PC-3 (cell line): ENCODE measurements around the gene TCOF1. TPM values are rescaled to one million over a fixed set of nuclear protein-coding genes. Genes with fewer than 3 reads are reported as not detected.

Experiments
- ATAC-seq: fragments of 200-7000 bp; cut with Tn5 transposase; 2 replicates; pipeline ENCODE4 v1.9.1; 2020; ENCODE audit warnings: mild to moderate bottlenecking, moderate library complexity
- BruUV-seq: library from RNA; stranded (reverse); fragments of 400-500 nt; replicated peaks from 2 replicates; lab custom pipeline; 2021; lab: Mats Ljungman, UMichigan
- CTCF ChIA-PET: fragments of 300-600 bp; sonication (Branson Sonifier 250); formaldehyde crosslinking; loops from one replicate; lab custom pipeline; 2022; ENCODE audit warnings: antibody characterized with exemption; lab: Charles Lee
- POLR2A ChIA-PET: fragments of 300-600 bp; sonication (Branson Sonifier 250); formaldehyde crosslinking; loops from one replicate; lab custom pipeline; 2022; ENCODE audit warnings: antibody characterized with exemption; ENCODE audit not compliant: unreplicated experiment; lab: Charles Lee
- DNase-seq: peaks from one replicate; pipeline ENCODE4 v3.0.0-alpha.2; 2015
- H2AFZ ChIP-seq: fragments of 300-600 bp; sonication (generic); 2 replicates; pipeline ENCODE4 v1.6.0; 2016; ENCODE audit warnings: antibody characterized with exemption, low read length
- H3F3A ChIP-seq: fragments of 300-600 bp; sonication (generic); one replicate; pipeline ENCODE4 v1.6.0; 2017; ENCODE audit warnings: antibody characterized with exemption, low read length, control low read depth, mild to moderate bottlenecking; ENCODE audit not compliant: unreplicated experiment
- H3K27ac ChIP-seq: fragments of 300-600 bp; sonication (generic); 2 replicates; pipeline ENCODE4 v1.5.1; 2016; ENCODE audit warnings: mild to moderate bottlenecking, low read length
- H3K27me3 ChIP-seq: fragments of 300-600 bp; sonication (generic); 2 replicates; pipeline ENCODE4 v1.6.1; 2016; ENCODE audit warnings: low read length, mixed read lengths
- H3K36me3 ChIP-seq: fragments of 300-600 bp; sonication (generic); 2 replicates; pipeline ENCODE4 v1.6.1; 2016; ENCODE audit warnings: low read depth, mixed run types, low read length, mixed read lengths
- H3K4me1 ChIP-seq: fragments of 300-600 bp; sonication (generic); 2 replicates; pipeline ENCODE4 v1.5.1; 2016; ENCODE audit warnings: low read length; ENCODE audit not compliant: insufficient read depth
- H3K4me2 ChIP-seq: fragments of 300-600 bp; sonication (generic); 2 replicates; pipeline ENCODE4 v1.6.0; 2016; ENCODE audit warnings: low read length
- H3K4me3 ChIP-seq: fragments of 300-600 bp; sonication (generic); 2 replicates; pipeline ENCODE4 v1.5.1; 2016; ENCODE audit warnings: mild to moderate bottlenecking, low read length, mixed read lengths
- H3K79me2 ChIP-seq: fragments of 300-600 bp; sonication (generic); 2 replicates; pipeline ENCODE4 v1.6.1; 2017; ENCODE audit warnings: low read length, mixed read lengths
- H3K9ac ChIP-seq: fragments of 300-600 bp; sonication (generic); 2 replicates; pipeline ENCODE4 v1.6.0; 2016; ENCODE audit warnings: mild to moderate bottlenecking, low read length
- H3K9me2 ChIP-seq: fragments of 300-600 bp; sonication (generic); replicated peaks from 2 replicates; pipeline ENCODE4 v1.6.1; 2016; ENCODE audit warnings: mixed run types, low read length, mixed read lengths
- H3K9me3 ChIP-seq: fragments of 300-600 bp; sonication (generic); 2 replicates; pipeline ENCODE4 v1.6.1; 2016; ENCODE audit warnings: low read length, mixed read lengths
- H4K20me1 ChIP-seq: fragments of 300-600 bp; sonication (generic); 2 replicates; pipeline ENCODE4 v1.6.1; 2016; ENCODE audit warnings: low read length, mixed read lengths
- EZH2 ChIP-seq: fragments of 300-600 bp; sonication (generic); IDR thresholded peaks from one replicate; pipeline ENCODE4 v1.6.1; 2017; ENCODE audit warnings: antibody characterized with exemption, mild to moderate bottlenecking, low read length; ENCODE audit not compliant: unreplicated experiment
- EZH2phosphoT487 ChIP-seq: fragments of 300-600 bp; sonication (generic); IDR thresholded peaks from 2 replicates; pipeline ENCODE4 v1.6.1; 2018; ENCODE audit warnings: mild to moderate bottlenecking, antibody characterized with exemption, low read length, borderline replicate concordance
- intact Hi-C: fragments of 100-400 bp; cut with micrococcal nuclease; formaldehyde crosslinking; loops from 2 replicates; pipeline ENCODE4 v1.9.0; 2023
- total RNA-seq: library from RNA; depleted of rRNA; stranded (reverse); fragments of >200 nt; gene quantifications from 2 replicates; pipeline ENCODE4 v1.2.3, GENCODE V29; 2014
- TF ChIP-seq, protein P1 (sequence below): fragments of 300-600 bp; sonication (generic); conservative IDR thresholded peaks from 2 replicates; pipeline ENCODE4 v1.5.1; 2017; ENCODE audit warnings: antibody characterized with exemption, low read depth, mild to moderate bottlenecking, low read length

The TCOF1 gene
- total RNA-seq, 1 experiment from 2014 or later: 113 TPM

DNA sequence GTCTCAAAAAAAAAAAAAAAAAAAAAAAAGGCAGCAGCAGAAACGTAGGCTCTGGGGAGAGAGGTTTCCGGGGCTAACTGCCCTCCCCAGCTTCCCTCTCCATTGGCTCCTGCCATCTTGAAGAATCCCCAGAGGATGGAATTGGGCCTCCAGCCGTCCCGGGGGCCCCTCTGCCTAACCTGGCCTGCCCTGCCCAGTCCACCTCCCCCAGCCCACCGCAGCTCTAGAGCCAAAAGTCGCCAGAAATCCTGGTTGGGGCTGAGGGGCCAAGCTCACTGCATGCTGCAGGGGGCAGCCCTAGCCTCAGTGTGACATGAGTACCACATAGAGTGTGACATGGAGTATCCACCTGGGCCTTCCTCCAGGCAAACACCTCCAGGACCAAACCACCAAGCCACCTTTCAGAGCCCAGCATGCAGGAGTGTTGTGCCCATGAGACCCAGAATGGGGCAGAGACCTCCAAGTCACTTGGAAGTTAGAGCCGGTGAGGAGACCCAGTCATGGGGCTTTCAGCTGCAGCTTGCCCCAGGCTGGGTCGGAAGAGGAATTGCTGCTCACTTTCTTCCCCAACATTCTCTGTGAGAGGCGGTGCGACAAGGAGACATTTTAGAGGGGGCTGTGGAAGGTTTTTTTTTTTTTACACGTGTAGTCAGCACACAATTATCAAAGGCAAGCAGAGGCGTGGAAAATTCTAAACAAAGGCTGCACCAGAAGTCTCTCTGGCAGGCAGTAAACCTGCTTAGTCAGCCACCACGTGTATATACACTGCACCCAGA, 37.6 kb downstream of the TCOF1 start:
- no peaks in the 10 kb centered on the region for H3K9me2 ChIP-seq
- ATAC-seq (no peak), DNase-seq (no peak)
- POLR2A ChIA-PET: no interaction called here
- no peak overlapping the region for H3K9ac ChIP-seq
- H3K27me3 ChIP-seq: no peaks in the 10 kb centered on the region
- no peaks in the 10 kb centered on the region for H3F3A ChIP-seq
- TF ChIP-seq, protein P1, sequence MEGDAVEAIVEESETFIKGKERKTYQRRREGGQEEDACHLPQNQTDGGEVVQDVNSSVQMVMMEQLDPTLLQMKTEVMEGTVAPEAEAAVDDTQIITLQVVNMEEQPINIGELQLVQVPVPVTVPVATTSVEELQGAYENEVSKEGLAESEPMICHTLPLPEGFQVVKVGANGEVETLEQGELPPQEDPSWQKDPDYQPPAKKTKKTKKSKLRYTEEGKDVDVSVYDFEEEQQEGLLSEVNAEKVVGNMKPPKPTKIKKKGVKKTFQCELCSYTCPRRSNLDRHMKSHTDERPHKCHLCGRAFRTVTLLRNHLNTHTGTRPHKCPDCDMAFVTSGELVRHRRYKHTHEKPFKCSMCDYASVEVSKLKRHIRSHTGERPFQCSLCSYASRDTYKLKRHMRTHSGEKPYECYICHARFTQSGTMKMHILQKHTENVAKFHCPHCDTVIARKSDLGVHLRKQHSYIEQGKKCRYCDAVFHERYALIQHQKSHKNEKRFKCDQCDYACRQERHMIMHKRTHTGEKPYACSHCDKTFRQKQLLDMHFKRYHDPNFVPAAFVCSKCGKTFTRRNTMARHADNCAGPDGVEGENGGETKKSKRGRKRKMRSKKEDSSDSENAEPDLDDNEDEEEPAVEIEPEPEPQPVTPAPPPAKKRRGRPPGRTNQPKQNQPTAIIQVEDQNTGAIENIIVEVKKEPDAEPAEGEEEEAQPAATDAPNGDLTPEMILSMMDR: no peak
- TF ChIP-seq EZH2phosphoT487: no peak
- no peak for TF ChIP-seq EZH2
- no peak overlapping the region for H2AFZ ChIP-seq
- no peaks in the 10 kb centered on the region for H4K20me1 ChIP-seq
- no peak overlapping the region for H3K4me2 ChIP-seq
- no peak overlapping the region for H3K27ac ChIP-seq
- CTCF ChIA-PET: no interaction called here
- no peaks in the 10 kb centered on the region for H3K4me1 ChIP-seq
- no TSS peak for BruUV-seq
- H3K79me2 ChIP-seq: no peaks in the 10 kb centered on the region
- intact Hi-C loops: no loop called here
- peaks cover 79% of the 10 kb centered on the region for H3K36me3 ChIP-seq
- H3K9me3 ChIP-seq: no peaks in the 10 kb centered on the region
- H3K4me3 ChIP-seq: no peak overlapping the region

DNA sequence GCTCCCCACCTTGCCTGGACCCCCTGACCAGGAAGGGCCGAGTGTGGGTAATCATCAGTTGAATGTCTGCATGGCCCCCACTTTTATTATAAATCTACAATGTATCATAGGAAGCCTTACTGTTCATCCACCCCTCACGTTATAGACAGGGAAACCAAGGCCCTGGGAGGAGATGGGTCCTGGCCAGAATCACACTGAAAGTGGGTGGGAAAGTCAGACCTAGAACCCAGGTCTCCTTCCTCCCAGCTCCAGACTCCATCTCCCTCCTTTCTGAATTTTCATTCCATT, 38.1 kb downstream of the TCOF1 start:
- H2AFZ ChIP-seq: no peak overlapping the region
- no peaks in the 10 kb centered on the region for H3K9me2 ChIP-seq
- ChIA-PET POLR2A (no interaction called here), CTCF (no interaction called here)
- H4K20me1 ChIP-seq: no peaks in the 10 kb centered on the region
- DNase-seq (no peak), ATAC-seq (no peak)
- intact Hi-C loops: no loop called here
- H3F3A ChIP-seq: no peaks in the 10 kb centered on the region
- H3K4me3 ChIP-seq: no peak overlapping the region
- H3K4me2 ChIP-seq: no peak overlapping the region
- BruUV-seq: no TSS peak
- H3K79me2 ChIP-seq: no peaks in the 10 kb centered on the region
- H3K27me3 ChIP-seq: no peaks in the 10 kb centered on the region
- H3K36me3 ChIP-seq: peaks cover 82% of the 10 kb centered on the region
- H3K4me1 ChIP-seq: no peaks in the 10 kb centered on the region
- no peak overlapping the region for H3K9ac ChIP-seq
- TF ChIP-seq EZH2: no peak
- TF ChIP-seq EZH2phosphoT487: no peak
- TF ChIP-seq, protein P1: no peak
- no peak overlapping the region for H3K27ac ChIP-seq
- H3K9me3 ChIP-seq: no peaks in the 10 kb centered on the region

DNA sequence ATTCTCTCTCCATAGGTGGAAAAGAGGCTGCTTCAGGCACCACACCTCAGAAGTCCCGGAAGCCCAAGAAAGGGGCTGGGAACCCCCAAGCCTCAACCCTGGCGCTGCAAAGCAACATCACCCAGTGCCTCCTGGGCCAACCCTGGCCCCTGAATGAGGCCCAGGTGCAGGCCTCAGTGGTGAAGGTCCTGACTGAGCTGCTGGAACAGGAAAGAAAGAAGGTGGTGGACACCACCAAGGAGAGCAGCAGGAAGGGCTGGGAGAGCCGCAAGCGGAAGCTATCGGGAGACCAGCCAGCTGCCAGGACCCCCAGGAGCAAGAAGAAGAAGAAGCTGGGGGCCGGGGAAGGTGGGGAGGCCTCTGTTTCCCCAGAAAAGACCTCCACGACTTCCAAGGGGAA, 38.8 kb downstream of the TCOF1 start:
- Histone ChIP-seq H3K9me3 (no peaks in the 10 kb centered on the region), H3K9me2 (no peaks in the 10 kb centered on the region), H3K27me3 (no peaks in the 10 kb centered on the region), H3K4me1 (no peaks in the 10 kb centered on the region), H4K20me1 (no peaks in the 10 kb centered on the region), H3K9ac (no peak overlapping the region), H3K79me2 (no peaks in the 10 kb centered on the region), H2AFZ (no peak overlapping the region), H3K27ac (no peak overlapping the region), H3F3A (no peaks in the 10 kb centered on the region), H3K4me2 (no peak overlapping the region), H3K36me3 (peaks cover 76% of the 10 kb centered on the region), H3K4me3 (no peak overlapping the region)
- no TSS peak for BruUV-seq
- ChIA-PET POLR2A (no interaction called here), CTCF (no interaction called here)
- no peak for DNase-seq
- intact Hi-C loops: no loop called here
- no peak for ATAC-seq
- no peak for TF ChIP-seq EZH2
